CD4-positive, alpha-beta T cell (primary cell): Measurements from ENCODE around the gene CHCHD4. TPM values are rescaled to one million over a fixed set of nuclear protein-coding genes. Genes with fewer than 3 reads are reported as not detected.
"Not testable (repeated sequence)": the region's sequence is repeated elsewhere in the genome, so short reads cannot be mapped to it uniquely, and the experiment has no call there.

Source experiments
- ATAC-seq: fragments of 200-7000 bp; cut with Tn5 transposase; one replicate; pipeline ENCODE4 v1.10.0; 2022; ENCODE audit warnings: mild to moderate bottlenecking; ENCODE audit not compliant: poor library complexity
- CTCF ChIA-PET: fragments of 350-600 bp; sonication (Branson Sonifier 250); formaldehyde crosslinking; loops from one replicate; lab custom pipeline; 2021; ENCODE audit warnings: antibody characterized with exemption, inconsistent platforms; lab: Charles Lee
- POLR2A ChIA-PET: fragments of 350-600 bp; sonication (Branson Sonifier 250); formaldehyde crosslinking; loops from one replicate; lab custom pipeline; 2021; ENCODE audit warnings: antibody characterized with exemption, inconsistent platforms; lab: Charles Lee
- DNase-seq, 14 experiments: peaks; one replicate each; pipeline ENCODE4 v3.0.0-alpha.2; 2013 to 2020; ENCODE audit warnings: mixed read lengths in 2 of 14
- H3K27ac ChIP-seq, 2 donors: one replicate each; pipeline versions ENCODE4 v1.5.1 to v1.7.0; 2013; ENCODE audit warnings: low read length in 2 of 2, low read depth in 1 of 2, mild to moderate bottlenecking in 1 of 2
- H3K27me3 ChIP-seq, 2 experiments: 1 replicate in 1 of 2; 2 replicates in 1 of 2; pipeline versions ENCODE4 v1.6.1 to v1.7.0; 2013; ENCODE audit warnings: low read length in 2 of 2, control low read depth in 1 of 2, mild to moderate bottlenecking in 1 of 2, moderate library complexity in 1 of 2; ENCODE audit not compliant: insufficient read depth in 2 of 2, control insufficient read depth in 1 of 2
- H3K36me3 ChIP-seq: one replicate; pipeline ENCODE4 v1.6.1; 2013; ENCODE audit warnings: low read length, control low read depth; ENCODE audit not compliant: insufficient read depth
- H3K4me1 ChIP-seq: one replicate; pipeline ENCODE4 v1.6.1; 2013; ENCODE audit warnings: low read length, control low read depth; ENCODE audit not compliant: insufficient read depth
- H3K4me3 ChIP-seq: one replicate; pipeline ENCODE4 v1.5.1; 2013; ENCODE audit warnings: mild to moderate bottlenecking, low read length, moderate library complexity
- H3K9me3 ChIP-seq, 2 experiments: 1 replicate in 1 of 2; 2 replicates in 1 of 2; pipeline versions ENCODE4 v1.6.1 to v1.7.0; 2013; ENCODE audit warnings: low read length in 2 of 2, mild to moderate bottlenecking in 2 of 2, control low read depth in 1 of 2, moderate library complexity in 1 of 2; ENCODE audit not compliant: control insufficient read depth in 1 of 2, insufficient read depth in 1 of 2
- H3K27ac Mint-ChIP-seq: one replicate; pipeline ENCODE4 v1.8.0; 2020; ENCODE audit warnings: mixed read lengths
- H3K27me3 Mint-ChIP-seq: one replicate; pipeline ENCODE4 v1.8.0; 2021; ENCODE audit warnings: mixed read lengths
- H3K36me3 Mint-ChIP-seq: one replicate; pipeline ENCODE4 v1.8.0; 2021; ENCODE audit warnings: low read depth, mixed read lengths
- H3K4me1 Mint-ChIP-seq: one replicate; pipeline ENCODE4 v1.8.0; 2021; ENCODE audit warnings: low read depth, mixed read lengths
- H3K4me3 Mint-ChIP-seq: one replicate; pipeline ENCODE4 v1.8.0; 2020; ENCODE audit warnings: mild to moderate bottlenecking, mixed read lengths
- H3K9me3 Mint-ChIP-seq: one replicate; pipeline ENCODE4 v1.8.0; 2020; ENCODE audit warnings: mixed read lengths
- intact Hi-C, 2 experiments: fragments of 100-400 bp; cut with DNase I in 1 of 2; cut with micrococcal nuclease in 1 of 2; formaldehyde crosslinking; loops; one replicate each; pipeline versions ENCODE4 v1.15.1 to v1.9.0; 2023 to 2025; cut with DNase I, micrococcal nuclease
- total RNA-seq, 174 experiments: library from RNA in 2 of 174; stranded (reverse) in 2 of 174; gene quantifications; one replicate each; pipeline ENCODE4 v1.2.3 and lab custom pipeline; 2021 to 2026
- TF ChIP-seq, protein P1 (sequence below): fragments of 200-600 bp; IDR thresholded peaks from one replicate; pipeline ENCODE4 v1.8.0; 2022; ENCODE audit warnings: antibody characterized with exemption, mild to moderate bottlenecking

The CHCHD4 gene
- total RNA-seq, 2 experiments from 2014 or later, result 0.50 to 1.1 TPM

DNA sequence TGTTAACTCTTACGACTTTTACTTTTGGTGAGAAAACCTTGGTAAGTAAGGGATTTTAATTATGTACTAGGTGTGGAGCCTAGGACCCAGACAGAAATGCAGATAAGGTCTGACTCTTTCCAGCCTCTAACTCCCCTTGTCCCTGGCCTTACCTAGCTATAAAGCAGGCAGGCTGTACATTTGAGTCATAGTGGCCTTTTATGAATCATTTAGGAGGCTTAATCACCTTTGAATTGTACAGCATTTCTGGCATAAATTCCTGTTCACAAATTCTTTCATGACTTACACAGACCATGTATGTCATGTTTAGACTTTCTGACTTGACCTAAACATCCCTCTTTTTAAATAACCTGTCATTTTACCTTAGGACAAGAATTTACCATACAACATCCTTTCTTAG, 47.4 kb downstream of the CHCHD4 start:
- DNase-seq (no peak), ATAC-seq (no peak)
- peaks cover 3% of the 10 kb centered on the region for H3K4me1 Mint-ChIP-seq
- H3K4me3 ChIP-seq, result no peak overlapping the region
- no peaks in the 10 kb centered on the region for H3K9me3 ChIP-seq
- H3K36me3 Mint-ChIP-seq, result no peaks in the 10 kb centered on the region
- intact Hi-C loops, result no loop called here
- H3K27ac ChIP-seq, result no peak overlapping the region
- H3K4me3 Mint-ChIP-seq, result no peak overlapping the region
- ChIA-PET CTCF (no interaction called here), POLR2A (no interaction called here)
- H3K27ac Mint-ChIP-seq, result no peak overlapping the region
- H3K27me3 ChIP-seq, result no peaks in the 10 kb centered on the region
- TF ChIP-seq, protein P1, sequence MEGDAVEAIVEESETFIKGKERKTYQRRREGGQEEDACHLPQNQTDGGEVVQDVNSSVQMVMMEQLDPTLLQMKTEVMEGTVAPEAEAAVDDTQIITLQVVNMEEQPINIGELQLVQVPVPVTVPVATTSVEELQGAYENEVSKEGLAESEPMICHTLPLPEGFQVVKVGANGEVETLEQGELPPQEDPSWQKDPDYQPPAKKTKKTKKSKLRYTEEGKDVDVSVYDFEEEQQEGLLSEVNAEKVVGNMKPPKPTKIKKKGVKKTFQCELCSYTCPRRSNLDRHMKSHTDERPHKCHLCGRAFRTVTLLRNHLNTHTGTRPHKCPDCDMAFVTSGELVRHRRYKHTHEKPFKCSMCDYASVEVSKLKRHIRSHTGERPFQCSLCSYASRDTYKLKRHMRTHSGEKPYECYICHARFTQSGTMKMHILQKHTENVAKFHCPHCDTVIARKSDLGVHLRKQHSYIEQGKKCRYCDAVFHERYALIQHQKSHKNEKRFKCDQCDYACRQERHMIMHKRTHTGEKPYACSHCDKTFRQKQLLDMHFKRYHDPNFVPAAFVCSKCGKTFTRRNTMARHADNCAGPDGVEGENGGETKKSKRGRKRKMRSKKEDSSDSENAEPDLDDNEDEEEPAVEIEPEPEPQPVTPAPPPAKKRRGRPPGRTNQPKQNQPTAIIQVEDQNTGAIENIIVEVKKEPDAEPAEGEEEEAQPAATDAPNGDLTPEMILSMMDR, result no peak
- H3K9me3 Mint-ChIP-seq, result peaks cover 4% of the 10 kb centered on the region
- no peaks in the 10 kb centered on the region for H3K27me3 Mint-ChIP-seq
- no peaks in the 10 kb centered on the region for H3K4me1 ChIP-seq
- H3K36me3 ChIP-seq, result no peaks in the 10 kb centered on the region

DNA sequence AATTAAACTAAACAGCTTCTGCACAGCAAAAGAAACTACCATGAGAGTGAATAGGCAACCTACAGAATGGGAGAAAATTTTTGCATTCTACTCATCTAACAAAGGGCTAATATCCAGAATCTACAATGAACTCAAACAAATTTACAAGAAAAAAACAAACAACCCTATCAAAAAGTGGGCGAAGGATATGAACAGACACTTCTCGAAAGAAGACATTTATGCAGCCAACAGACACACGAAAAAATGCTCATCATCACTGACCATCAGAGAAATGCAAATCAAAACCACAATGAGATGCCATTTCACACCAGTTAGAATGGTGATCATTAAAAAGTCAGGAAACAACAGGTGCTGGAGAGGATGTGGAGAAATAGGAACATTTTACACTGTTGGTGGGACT, 49.4 kb downstream of the CHCHD4 start:
- CTCF ChIA-PET, H3K9me3 ChIP-seq, ATAC-seq, H3K27me3 Mint-ChIP-seq, H3K27ac Mint-ChIP-seq, DNase-seq, H3K36me3 Mint-ChIP-seq, H3K27ac ChIP-seq, H3K4me3 Mint-ChIP-seq, H3K4me1 Mint-ChIP-seq, H3K4me1 ChIP-seq, H3K4me3 ChIP-seq, intact Hi-C loops, POLR2A ChIA-PET, H3K27me3 ChIP-seq, H3K9me3 Mint-ChIP-seq, H3K36me3 ChIP-seq: not testable (repeated sequence)

DNA sequence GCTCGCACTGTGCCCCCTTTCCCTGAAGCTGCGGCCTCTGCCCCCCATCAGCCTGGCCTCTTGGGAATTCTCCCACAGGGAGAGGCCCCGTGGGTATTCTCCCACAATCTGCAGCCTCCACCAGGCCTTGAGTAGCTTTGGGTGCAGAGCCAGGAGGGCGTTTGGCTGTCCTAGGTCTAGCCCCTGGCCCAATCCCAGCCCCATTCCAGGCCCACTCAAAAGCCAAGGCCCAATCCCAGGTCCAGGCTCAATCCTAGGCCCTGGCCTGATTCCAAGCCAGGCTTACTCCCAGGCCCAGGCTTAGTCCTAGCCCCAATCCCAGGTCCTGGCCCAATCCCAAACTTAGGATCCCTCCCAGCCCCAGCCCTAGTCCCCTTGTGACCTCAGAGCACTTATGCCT, 59.8 kb downstream of the CHCHD4 start:
- POLR2A ChIA-PET, result no interaction called here
- no peak for ATAC-seq
- CTCF ChIA-PET, result interaction anchor here (0.5 kb wide), 1 partner anchor 153 kb away, joined by 3 read pairs; no protein-coding TSS in a partner anchor

DNA sequence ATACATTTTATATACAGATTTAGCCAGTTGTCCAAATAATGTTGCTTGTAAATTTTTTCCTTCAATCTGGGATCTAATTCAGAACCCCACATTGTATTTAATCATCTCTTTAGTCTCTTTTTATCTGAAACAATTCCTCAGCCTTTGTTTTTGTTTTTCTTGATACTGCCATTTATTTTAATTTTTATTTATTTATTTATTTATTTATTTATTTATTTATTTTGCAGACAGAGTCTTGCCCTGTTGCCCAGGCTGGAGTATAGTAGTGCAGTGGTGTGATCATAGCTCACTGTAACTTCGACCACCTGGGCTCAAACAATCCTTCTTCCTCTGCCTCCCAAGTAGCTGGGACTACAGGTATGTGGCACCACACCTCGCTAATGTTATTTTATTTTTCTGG, 61.5 kb downstream of the CHCHD4 start:
- H3K9me3 Mint-ChIP-seq, result no peaks in the 10 kb centered on the region
- no peak overlapping the region for H3K27ac ChIP-seq
- H3K27me3 ChIP-seq, result peaks cover 0 to 4% of the 10 kb centered on the region in 2 experiments
- H3K4me3 ChIP-seq, result no peak overlapping the region
- DNase-seq (no peak), ATAC-seq (no peak)
- no peaks in the 10 kb centered on the region for H3K36me3 ChIP-seq
- no peaks in the 10 kb centered on the region for H3K36me3 Mint-ChIP-seq
- no peaks in the 10 kb centered on the region for H3K9me3 ChIP-seq
- no peak overlapping the region for H3K4me3 Mint-ChIP-seq
- intact Hi-C loops, result no loop called here
- no peaks in the 10 kb centered on the region for H3K4me1 Mint-ChIP-seq
- peaks cover 15% of the 10 kb centered on the region for H3K27me3 Mint-ChIP-seq
- TF ChIP-seq, protein P1, result no peak
- H3K27ac Mint-ChIP-seq, result no peak overlapping the region
- H3K4me1 ChIP-seq, result no peaks in the 10 kb centered on the region
- POLR2A ChIA-PET, result no interaction called here
- CTCF ChIA-PET, result no interaction called here

More for the DNA sequence above, 59.8 kb downstream of the CHCHD4 start:
- no peak for DNase-seq
- no peaks in the 10 kb centered on the region for H3K4me1 ChIP-seq
- H3K36me3 ChIP-seq, result no peaks in the 10 kb centered on the region
- Mint-ChIP-seq H3K27me3 (peaks cover 30% of the 10 kb centered on the region), H3K9me3 (no peaks in the 10 kb centered on the region), H3K4me1 (no peaks in the 10 kb centered on the region), H3K36me3 (no peaks in the 10 kb centered on the region), H3K4me3 (no peak overlapping the region), H3K27ac (no peak overlapping the region)
- intact Hi-C loops, result no loop called here
- peaks cover 4 to 5% of the 10 kb centered on the region in 2 experiments for H3K27me3 ChIP-seq
- no peaks in the 10 kb centered on the region for H3K9me3 ChIP-seq
- no peak overlapping the region for H3K27ac ChIP-seq
- TF ChIP-seq, protein P1, result no peak
- H3K4me3 ChIP-seq, result no peak overlapping the region
